Measurements from ENCODE around the gene NR2F1.

Gene NR2F1

DNA sequence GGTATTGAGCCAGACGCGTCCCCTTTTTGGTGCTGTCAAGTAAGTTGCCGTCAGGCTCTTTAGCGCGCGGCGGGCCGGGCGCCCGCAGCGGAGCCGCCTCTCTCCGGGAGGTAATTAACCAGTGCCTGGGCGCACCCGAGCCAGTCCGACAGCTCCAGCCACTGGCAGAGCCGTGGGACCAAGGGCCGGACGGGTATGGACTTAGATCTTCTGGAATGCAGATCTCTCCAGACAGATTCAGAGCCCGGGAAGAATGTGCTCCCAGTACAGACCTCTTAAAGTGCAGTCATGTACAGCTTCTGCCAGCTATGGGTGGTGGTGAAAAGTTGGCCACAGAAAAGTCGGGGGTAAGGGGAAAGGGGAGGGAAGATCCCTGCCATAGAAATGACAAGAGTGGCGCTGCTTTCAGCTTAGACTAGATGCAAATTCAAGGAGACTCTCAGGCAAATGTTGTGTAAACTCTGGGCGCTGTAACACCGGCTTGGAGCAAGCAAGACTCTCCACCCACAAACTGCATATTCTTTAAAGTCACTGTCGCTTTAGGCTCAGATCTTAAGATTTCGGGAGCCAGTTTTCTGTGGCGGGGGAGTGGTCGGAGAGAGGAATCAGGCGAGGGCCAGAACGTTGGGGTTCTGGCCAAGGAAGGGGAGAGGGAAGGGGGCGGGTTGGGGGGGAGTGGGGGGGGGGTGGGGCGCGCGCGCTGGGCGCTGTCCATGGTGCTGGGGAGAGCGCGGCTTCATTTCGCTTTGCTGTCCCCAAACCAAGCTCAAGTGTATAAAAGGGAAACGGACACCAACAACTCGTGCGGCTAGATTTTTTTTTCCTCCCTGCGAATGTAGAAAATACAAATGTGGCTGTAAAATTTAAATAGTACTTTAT, 29.2 kb downstream of the NR2F1 start:
- no peak for TF ChIP-seq GATA2 (IDR thresholded peaks at IDR 0.05; ENCODE audit: low read depth, low read length)
- no peak for TF ChIP-seq GATA3 (IDR thresholded peaks at IDR 0.05; ENCODE audit: low read depth, low read length)

DNA sequence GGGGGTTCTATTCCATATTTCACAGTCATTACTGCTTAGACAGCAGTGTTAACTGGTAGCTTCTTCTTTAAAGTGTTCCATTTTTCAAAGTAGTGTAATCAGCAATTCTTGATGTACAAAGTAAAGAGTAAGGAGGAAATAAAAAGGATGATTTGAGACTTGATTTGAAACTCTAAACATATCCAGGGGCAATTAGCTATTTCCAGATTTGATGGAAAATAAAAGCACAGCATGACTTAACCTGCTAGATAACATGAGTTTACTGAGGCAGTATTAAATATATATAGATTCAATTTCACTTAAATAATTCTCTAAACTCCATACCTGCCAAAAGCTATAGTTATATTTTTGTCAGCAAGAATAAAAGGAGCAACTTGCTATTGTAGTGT, 29.8 kb downstream of the NR2F1 start:
- TF ChIP-seq GATA3 (IDR thresholded peaks at IDR 0.05; ENCODE audit: low read depth, low read length): no peak
- no peak for TF ChIP-seq GATA2 (IDR thresholded peaks at IDR 0.05; ENCODE audit: low read depth, low read length)

DNA sequence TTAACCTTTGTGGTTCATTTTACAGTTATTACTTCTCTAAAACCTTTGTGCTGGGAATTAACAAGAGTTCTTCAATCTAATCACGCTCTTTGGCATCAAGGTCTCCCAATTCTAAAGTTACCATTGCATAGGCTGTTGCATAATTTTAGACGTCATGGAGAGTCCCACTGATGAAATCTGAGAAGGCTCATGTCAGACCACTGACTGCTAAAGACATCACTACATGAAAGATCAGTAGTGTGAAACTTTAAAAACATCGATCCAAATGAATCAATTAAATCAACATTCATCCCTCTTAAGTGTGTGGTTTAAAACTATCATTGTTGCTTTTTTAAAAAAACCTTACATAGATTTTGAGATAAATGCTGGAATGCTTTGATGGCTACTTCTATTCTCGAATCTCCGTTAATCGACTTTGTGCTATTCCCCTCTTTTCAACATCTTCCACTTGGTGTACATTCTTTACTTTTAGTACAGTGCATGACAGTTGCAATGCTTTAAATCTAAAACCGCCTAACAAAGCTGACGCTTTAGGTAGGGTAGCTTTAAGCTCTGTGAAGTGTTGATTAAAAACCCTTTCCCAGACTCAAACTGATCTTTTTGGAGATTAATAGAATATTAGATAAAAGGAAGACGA, 33.6 kb downstream of the NR2F1 start:
- TF ChIP-seq GATA2 (IDR thresholded peaks at IDR 0.05; ENCODE audit: low read depth, low read length) (no peak), GATA3 (IDR thresholded peaks at IDR 0.05; ENCODE audit: low read depth, low read length) (no peak)

DNA sequence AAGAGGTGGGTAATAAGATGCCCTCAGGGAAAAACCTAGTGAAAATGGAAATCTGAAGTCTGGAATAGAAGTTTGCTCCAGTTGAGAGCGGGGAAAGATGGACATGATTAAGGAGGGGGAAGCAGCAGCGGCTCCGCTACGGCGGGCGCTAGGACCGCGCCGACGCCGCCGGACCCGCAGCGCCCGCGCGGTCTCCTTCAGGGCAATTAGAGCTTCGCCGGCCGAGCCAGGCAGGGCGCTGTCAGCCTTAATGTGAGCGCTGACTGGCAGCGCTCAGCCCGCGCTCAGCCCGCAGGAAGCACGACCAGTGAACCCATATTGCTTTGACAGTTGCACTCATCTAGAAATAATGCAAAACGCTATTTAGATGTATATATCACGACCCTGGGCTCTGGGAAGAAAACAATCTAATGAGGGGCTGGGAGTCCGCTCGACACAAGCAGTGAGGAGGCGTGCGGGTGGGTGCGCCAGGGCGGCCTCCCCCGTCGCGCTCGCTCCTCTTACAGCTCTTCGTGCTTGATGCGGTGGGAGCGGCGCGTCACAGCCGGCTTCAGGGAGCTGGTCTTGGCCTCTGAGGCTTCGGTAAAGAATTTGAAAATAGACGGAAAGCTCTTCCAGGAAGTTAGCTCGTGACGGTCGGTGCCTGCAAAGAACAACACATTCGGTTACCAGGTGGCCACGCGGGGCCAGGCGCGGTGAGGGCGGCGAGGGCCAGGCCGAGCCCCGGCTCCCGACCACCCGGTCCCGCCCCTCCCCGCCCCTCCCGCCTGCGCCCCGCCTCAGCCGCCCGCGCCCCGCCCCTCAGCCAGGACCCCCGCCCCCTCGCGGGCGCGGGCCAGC, 37.7 kb downstream of the NR2F1 start:
- TF ChIP-seq GATA3 (IDR thresholded peaks at IDR 0.05; ENCODE audit: low read depth, low read length) (no peak), GATA2 (IDR thresholded peaks at IDR 0.05; ENCODE audit: low read depth, low read length) (peak; percentile 76)

DNA sequence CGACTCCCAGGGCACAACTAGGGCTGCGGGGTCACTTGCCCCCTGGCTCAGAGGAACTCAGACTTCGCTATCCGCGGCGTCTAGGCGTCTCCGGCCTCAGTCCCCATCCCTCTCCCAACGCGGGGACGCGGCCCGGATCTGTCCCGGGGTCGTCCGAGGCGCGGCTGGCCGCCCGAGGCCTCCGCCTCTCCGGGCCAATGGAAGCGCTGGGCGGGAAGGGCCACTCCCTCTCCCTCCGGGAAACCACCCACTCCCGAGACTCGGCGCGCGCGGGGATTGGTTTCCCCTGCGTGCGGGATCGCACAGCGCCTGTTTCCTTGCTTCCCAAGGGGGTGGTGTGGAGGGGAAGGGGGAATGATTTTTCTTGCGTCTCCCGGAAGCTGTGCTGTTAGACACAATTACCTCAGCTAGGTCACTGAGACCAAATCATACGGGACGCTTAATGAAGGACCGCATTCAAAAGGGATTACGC, 38.3 kb downstream of the NR2F1 start:
- TF ChIP-seq GATA3 (IDR thresholded peaks at IDR 0.05; ENCODE audit: low read depth, low read length) (no peak), GATA2 (IDR thresholded peaks at IDR 0.05; ENCODE audit: low read depth, low read length) (no peak)

DNA sequence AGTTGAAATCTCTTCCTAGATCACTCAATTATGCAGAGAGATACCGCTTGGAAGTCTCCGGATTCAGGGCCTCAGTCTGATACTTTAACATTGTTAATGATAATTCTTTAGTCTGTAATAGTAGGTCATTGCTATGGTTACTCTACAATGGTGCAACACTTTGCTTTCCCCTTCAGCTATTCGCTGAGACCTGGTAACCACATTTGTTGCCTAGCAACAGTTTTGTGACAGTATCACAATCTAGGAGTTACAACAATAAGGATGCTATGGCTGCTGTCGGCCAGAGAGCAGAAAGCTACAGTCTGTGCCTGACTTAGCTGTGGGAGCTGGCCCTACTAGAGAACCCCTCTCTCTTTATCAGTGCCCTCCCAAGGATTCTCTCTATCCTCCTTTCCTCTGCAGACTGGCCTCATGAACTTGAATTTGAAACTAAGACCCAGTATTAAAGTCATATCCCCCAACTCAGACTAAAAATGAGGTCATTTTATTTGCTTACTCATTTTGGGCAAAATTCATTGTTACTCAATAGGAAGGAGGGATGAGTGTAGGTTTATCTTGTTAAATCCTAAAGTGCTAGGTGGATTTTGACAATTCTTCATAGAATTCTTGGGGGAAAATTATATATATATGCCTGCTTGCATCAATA, 39.3 kb downstream of the NR2F1 start:
- TF ChIP-seq GATA2 (IDR thresholded peaks at IDR 0.05; ENCODE audit: low read depth, low read length) (no peak), GATA3 (IDR thresholded peaks at IDR 0.05; ENCODE audit: low read depth, low read length) (no peak)

DNA sequence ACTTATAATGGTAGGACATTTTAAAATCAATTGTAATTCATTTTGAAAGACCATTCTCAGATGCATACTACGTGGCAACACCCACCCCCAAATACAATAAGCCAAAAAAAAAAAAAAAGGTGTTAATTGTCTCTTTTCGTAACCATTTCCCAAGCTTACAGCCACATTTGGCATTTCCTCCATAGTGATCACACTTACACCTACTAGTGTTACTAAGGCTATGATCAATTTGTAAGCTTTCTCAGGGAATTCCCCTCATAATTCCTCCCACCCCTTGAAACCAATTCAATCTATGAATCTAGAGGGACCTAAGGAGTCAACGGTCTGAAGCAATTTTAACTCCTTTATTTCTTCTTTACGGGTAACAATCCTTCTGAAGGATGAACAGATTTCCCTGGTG, 40.1 kb downstream of the NR2F1 start:
- TF ChIP-seq GATA3 (IDR thresholded peaks at IDR 0.05; ENCODE audit: low read depth, low read length) (no peak), GATA2 (IDR thresholded peaks at IDR 0.05; ENCODE audit: low read depth, low read length) (no peak; the same call in 1 of the 2 replicates)

DNA sequence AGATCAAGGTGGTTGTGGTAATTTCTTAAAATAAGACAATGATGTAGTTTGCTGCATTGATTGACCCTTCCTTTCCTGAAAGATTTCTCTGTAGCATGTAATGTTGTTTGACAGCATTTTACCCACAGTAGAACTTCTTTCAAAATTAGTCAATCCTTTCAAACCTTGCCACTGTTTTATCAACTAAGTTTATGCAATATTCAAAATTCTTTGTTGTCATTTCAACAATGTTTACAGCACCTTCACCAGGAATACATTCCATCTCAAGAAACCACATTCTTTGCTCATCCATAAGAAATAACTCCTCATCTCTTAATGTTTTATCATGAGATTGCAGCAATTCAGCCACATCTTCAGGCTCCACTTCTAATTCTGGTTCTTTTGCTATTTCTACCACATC, 43.8 kb downstream of the NR2F1 start:
- no peak for TF ChIP-seq GATA2 (IDR thresholded peaks at IDR 0.05; ENCODE audit: low read depth, low read length)

DNA sequence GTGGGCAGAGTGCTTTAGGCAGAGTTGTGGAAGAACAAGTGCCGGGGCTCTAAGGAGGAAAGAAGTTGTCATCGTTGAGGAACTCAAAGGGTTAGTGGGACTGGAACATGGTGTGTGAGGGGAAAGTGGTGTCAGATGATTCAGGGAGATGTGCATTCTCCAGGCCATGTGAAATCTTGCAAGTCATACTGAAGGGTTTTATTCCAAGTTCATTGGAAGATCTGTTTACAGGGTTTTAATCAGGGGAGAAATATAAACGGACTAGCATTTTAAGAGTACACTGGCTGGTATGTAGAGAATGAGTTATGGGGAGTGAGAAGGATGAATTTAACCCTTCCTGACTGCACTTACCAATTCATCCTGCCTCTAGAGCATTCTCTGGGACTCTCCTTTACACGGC, 49.3 kb downstream of the NR2F1 start:
- no peak for TF ChIP-seq GATA3 (IDR thresholded peaks at IDR 0.05; ENCODE audit: low read depth, low read length)
- no peak for TF ChIP-seq GATA2 (IDR thresholded peaks at IDR 0.05; ENCODE audit: low read depth, low read length)

DNA sequence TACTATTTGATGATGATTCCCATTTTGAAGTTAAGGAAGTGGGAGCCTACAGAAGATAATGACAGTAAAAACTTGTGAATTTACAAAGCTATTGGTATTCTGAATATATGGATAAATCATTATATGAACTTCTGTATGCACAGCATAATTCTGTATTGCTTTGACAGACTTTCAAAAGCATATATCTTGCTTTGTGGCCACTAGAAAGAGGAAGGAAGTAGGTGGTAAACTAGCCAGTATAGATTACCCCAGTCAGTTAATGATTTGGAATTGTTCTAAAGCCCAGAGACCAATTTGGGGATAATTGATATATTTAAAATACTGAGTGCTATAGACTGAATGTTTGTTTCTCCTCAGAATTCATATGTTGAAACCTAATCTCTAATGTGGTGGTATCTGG, 53.0 kb downstream of the NR2F1 start:
- no peak for TF ChIP-seq GATA2 (IDR thresholded peaks at IDR 0.05; ENCODE audit: low read depth, low read length)
- TF ChIP-seq GATA3 (IDR thresholded peaks at IDR 0.05; ENCODE audit: low read depth, low read length): no peak

DNA sequence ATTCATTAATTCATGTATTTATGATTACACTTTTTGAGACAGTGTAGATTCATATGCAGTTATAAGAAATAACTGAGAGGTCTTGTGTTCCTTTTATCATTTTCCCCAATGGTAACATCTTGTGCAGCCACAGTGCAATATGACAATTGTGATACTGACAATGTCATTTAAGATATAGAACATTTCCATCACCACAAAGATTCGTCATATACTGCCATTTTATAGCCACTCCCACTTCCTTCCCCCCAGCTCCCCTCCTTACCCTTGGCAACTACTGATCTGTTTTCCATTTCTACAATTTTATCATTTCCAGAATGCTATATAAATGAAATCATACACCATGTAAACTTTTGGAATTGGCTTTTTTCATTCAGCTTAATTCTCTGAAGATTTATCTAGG, 53.8 kb downstream of the NR2F1 start:
- TF ChIP-seq GATA2 (IDR thresholded peaks at IDR 0.05; ENCODE audit: low read depth, low read length) (no peak), GATA3 (IDR thresholded peaks at IDR 0.05; ENCODE audit: low read depth, low read length) (no peak)

DNA sequence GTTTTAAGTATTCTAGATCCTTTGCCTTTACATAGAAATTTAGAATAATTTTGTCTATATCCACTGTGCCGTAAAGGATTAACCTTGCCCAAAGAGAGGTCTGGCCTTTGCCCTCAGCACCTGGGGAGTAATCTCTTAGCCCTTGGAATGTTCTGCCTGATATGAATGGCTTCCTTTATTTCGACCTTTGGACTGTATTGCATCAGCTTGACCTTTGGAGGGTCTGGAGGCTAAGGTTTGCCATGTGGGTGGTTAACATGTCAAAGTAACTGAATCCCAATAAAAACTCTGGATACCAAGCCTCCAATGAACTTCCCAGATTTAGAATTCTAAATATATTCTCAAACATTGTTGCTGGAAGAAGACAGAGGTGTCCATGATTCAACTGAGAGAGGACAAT, 54.7 kb downstream of the NR2F1 start:
- TF ChIP-seq GATA3 (IDR thresholded peaks at IDR 0.05; ENCODE audit: low read depth, low read length): no peak
- no peak for TF ChIP-seq GATA2 (IDR thresholded peaks at IDR 0.05; ENCODE audit: low read depth, low read length)

DNA sequence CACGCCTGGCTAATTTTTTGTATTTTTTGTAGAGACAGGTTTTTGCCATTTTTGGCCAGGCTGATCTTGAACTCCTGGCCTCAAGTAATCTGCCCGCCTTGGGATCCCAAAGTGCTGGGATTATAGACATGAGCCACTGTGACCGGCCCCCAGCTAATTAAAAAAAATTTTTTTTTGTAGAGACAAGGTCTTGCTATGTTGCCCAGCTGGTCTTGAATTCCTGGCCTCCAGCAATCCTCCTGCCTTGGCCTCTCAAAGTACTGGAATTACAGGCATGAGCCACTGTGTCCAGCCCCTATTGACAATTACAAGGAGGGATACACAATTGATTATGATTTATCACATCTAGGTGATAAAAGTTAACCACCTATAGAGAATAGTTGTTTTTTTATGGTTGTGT, 59.5 kb downstream of the NR2F1 start:
- TF ChIP-seq GATA3 (IDR thresholded peaks at IDR 0.05; ENCODE audit: low read depth, low read length) (no peak), GATA2 (IDR thresholded peaks at IDR 0.05; ENCODE audit: low read depth, low read length) (no peak)

Measured in SH-SY5Y (cell line).